Activated CD4-positive, alpha-beta T cell treated with anti-CD3 and anti-CD28 coated beads, Interleukin-2, amount 50 U/mL, for 24 hours (primary cell): ENCODE measurements around the gene TFG.
"Not testable (repeated sequence)": the region's sequence is repeated elsewhere in the genome, so short reads cannot be mapped to it uniquely, and the experiment has no call there.

ENCODE experiments used
- DNase-seq, 2 donors: peaks; one replicate each; pipeline ENCODE4 v3.0.0-alpha.2; 2020; ENCODE audit warnings: low read depth in 1 of 2, low spot score in 1 of 2

Gene TFG

DNA sequence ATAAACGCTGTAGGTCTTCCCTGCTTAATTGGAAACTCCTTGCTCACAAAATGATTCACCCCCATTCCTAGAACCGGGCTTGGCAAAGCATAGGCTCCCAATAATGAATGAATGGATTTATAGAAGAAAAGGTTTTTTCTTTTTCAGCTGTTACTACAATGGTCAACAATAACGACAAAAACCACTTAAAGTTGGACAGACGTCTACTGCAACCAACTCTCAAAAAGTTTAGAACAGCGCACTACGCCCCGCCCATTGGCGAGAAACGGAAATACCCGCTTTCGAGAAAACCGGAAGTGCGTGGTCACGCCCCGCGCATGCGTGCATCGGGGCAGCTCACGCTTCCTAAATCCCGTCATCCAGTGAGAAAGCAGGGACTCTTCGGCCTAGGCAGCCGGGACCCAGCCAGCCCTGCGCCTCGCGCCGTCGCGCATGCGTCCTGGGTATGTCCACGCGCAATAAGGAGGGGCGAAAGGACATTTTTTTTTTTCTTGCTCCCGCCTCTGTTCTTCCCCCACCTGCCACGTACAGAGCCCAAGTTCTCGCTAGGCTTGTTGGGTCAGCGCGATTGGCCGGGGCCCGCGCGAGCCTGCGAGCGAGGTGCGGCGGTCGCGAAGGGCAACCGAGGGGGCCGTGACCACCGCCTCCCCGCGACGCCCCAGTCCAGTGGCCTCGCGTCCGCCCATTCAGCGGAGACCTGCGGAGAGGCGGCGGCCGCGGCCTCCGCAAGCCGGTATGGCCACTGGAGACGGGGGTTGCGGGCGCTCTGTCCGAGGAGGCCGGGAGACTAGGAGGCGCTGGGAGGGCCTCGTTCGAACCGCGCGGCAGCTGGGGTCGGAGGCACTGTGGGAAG, at the start of gene TFG:
Gene TFG (plus strand): TSS at position 506 of the 853 bp plus-strand sequence. CDS start 4,192 bp downstream, outside the sequence.
- DNase-seq: peak; percentile 95 to 96

GRCh38 chr3:100661294-100661693, 48.0 kb upstream of the TFG start:
- DNase-seq: not testable (repeated sequence)

GRCh38 chr3:100662113-100662823, 47.0 kb upstream of the TFG start:
- no peak for DNase-seq

DNA sequence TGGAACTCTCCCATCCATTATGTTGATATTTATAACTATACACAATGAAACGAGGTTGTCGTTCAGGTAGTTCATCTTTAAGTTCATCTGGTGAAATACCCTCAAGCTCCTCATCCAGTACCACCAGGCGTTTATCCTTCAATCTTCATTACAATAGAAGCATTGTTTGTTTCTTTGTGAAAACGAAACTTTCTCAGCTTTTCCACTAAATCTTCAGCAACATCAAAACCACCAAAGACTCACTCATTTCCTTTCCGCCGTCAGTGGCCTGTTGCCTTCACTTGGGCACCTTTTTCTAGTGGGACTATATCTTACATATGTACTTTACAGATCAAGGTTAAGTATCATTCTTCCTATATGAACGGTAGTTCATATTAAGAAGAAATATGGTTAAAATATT, 44.1 kb upstream of the TFG start:
- DNase-seq: peak in 1 of 2 donors; percentile 16

DNA sequence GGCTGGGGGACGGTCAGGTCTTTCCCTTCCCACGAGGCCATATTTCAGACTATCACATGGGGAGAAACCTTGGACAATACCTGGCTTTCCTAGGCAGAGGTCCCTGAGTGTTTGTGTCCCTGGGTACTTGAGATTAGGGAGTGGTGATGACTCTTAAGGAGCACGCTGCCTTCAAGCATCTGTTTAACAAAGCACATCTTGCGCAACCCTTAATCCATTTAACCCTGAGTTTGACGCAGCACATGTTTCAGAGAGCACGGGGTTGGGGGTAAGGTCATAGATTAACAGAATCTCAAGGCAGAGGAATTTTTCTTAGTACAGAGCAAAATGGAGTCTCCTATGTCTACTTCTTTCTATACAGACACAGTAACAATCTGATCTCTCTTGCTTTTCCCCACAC, 42.6 kb upstream of the TFG start:
- DNase-seq: not testable (repeated sequence)

GRCh38 chr3:100667316-100667715, 42.0 kb upstream of the TFG start:
- DNase-seq: not testable (repeated sequence)

DNA sequence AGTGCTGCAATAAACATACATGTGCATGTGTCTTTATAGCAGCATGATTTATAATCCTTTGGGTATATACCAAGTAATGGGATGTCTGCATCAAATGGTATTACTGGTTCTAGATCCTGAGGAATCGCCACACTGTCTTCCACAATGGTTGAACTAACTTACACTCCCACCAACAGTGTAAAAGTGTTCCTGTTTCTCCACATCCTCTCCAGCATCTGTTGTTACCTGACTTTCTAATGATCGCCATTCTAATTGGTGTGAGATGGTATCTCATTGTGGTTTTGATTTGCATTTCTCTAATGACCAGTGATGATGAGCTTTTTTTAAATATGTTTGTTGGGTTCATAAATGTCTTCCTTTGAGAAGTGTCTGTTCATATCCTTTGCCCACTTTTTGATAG, 38.3 kb upstream of the TFG start:
- not testable (repeated sequence) for DNase-seq

DNA sequence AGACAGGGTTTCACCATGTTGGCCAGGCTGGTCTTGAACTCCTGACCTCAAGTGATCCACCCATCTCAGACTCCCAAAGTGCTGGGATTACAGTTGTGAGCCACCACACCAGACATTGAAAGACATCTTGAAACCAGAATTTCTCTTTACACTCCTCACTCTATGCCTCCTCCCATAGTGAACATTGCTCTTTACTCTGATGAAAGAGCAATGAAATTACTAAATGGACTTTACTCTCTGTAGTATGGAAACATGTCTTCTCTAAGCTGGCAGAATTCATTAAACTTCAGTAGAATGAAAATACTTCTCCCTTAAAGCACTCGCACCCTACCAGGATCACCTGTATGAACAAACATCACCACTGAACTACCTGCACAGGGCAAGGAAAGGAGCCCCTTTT, 27.8 kb upstream of the TFG start:
- DNase-seq: no peak

DNA sequence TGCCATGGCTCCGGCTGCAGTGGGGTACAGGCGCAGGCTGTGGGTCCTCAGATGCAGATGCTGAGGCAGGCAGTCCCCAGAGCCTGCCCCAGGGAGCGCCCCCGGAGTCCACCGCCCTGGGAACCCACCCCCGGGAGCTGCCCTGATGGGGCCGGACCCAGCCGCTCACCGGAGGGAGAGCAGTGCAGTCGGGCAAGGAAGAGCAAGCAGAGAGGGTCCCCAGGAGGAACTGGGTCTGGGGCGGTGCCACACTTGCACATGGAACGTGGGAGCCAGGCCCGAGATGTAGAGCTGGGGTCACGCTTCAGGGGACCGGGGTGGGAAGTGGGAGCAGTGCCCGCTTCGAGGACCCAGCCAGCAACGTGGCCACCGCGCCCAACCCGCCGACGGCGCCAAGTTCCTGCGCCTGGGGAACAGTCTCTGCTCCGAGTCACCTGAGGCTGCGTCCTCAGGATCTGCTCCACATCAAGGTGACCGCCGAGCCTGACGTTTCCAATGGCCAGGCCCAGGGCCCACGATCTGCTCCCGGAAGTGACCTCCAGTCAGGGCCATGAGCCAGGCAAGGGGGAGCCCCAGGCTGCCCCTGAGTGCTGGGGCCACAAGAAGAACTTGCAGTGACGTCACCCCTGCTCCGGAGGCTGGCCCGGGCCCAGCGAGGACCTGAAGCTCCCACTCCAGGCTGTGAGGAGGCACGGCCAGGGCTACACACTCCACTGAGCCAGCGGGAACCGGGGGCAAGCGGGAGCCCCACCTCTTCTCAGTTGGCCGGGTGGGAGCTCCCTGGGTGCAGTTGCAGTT, 27.0 kb upstream of the TFG start:
- no peak for DNase-seq

DNA sequence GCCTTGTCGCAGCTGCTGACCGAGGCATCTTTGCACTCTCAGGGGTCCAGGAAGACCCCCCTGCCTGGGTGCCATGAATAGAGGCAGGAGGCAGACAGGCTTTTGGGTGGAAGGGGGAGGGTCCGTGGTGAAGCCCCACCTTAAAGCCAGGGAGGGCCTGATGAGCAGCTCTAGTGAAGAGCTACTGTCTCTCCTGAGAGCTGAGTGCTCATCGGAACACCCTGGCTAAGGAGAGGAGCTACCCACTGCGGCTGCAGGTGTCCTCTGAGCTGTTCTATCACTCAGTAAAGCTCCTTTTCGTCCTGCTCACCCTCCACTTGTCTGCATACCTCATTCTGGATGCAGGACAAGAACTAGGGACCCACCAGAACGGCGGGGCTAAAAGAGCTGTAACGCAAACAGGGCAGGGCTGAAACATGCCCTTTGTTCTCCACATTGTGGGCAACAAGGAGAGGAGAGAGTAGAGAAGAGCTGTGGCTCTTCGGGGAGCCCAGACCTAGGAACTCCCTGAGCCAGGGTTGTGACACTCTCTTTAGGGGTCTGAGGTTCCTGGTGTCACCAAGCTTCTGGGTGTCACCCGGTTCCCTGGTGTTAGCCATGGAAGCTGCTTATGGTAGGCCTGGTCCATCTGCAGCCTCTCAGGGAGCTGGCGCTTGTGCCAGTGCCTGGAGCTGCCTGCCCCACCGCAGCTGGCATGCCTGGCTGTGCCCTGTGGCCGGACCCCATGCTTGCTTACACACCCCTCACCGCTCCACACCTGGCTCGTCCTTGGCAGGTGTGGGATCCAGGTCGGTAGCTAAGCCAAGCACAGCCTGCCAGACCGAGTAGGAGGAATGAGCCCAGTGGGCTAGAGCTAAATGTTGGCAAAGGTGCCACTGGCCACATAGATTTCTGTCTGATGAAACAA, 26.2 kb upstream of the TFG start:
- no peak for DNase-seq

GRCh38 chr3:100693225-100693624, 16.1 kb upstream of the TFG start:
- DNase-seq: no peak

- DNase-seq: no peak
Observed at GRCh38 chr3:100695696-100696095, 13.6 kb upstream of the TFG start.

DNA sequence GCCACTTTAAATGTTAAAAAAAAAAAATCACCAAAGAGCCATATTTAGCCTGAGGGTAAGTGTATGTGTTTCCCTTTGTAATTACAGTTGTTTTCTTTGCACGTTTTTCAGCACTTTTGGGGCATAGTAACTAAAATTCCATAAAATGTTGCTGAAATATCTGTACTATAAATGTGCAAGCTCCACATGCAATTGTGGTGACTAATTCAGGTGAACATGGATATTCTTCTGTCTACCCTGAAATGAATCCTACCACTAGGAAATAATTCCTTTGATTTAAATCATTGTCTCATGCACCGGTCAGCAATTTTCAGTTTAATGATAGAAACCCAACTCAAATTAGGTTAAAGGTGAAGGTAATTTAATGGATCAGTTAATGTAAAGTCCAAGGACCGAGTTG, 13.1 kb upstream of the TFG start:
- no peak for DNase-seq

GRCh38 chr3:100697172-100697571, 12.1 kb upstream of the TFG start:
- no peak for DNase-seq

DNA sequence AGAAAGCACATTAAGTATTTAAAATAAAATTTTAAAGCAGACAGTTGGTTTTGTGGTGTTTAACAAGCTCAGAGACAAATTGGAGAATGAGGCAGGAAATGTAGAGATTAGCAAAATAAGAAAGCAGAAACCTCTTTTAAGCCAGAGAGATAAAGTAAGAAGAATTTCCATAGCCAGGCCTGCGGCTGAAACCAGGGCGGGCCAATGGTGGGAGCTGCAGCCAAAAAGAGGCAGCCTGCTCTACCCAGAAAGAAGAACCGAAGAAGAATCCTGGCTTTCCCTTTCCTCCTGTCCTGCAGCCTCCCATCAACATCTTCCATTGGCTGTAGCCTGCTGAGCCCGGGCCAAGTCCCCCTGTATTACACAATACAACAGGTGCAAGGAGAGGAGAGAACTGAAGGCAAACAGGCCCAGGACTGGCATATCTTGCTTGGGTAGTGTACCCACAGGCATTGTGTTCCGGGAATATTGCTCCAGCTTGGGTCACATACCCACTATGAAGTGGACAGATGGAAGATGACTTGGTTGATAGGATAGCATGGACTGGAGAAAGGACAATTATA, 11.5 kb upstream of the TFG start:
- DNase-seq: no peak

GRCh38 chr3:100698736-100699135, 10.6 kb upstream of the TFG start:
- DNase-seq: no peak

- DNase-seq: no peak
Observed at GRCh38 chr3:100700708-100701107, 8.6 kb upstream of the TFG start.

GRCh38 chr3:100702082-100702979, 7.0 kb upstream of the TFG start:
- DNase-seq: no peak

GRCh38 chr3:100702980-100703345, 6.3 kb upstream of the TFG start:
- no peak for DNase-seq
